ENCODE results near the gene EPAS1. TPM values are rescaled to one million over a fixed set of nuclear protein-coding genes. Genes with fewer than 3 reads are reported as not detected.

Gene EPAS1
- total and polyA plus RNA-seq, 2 of the 13 experiments (the other 11 are each of a cell fraction or from before 2014, with no cell fraction given) = 47.1 to 182 TPM

- TF ChIP-seq AHDC1 (CRISPR knock-in tag; IDR thresholded peaks at IDR 0.05; ENCODE audit: borderline replicate concordance) (0 out of 2 replicates have a peak, but pooled peaks have one; percentile 22), CSRNP1 (CRISPR knock-in tag; IDR thresholded peaks at IDR 0.05) (no peak), ARID4A (CRISPR knock-in tag; IDR thresholded peaks at IDR 0.05; ENCODE audit: borderline replicate concordance) (peak; percentile 44; the same call in 1 of the 2 replicates), FOXP4 (CRISPR knock-in tag; IDR thresholded peaks at IDR 0.05) (no peak), POGZ (CRISPR knock-in tag; IDR thresholded peaks at IDR 0.05) (peak; percentile 62), SOX13 (IDR thresholded peaks at IDR 0.05) (no peak), SOX13 (CRISPR knock-in tag; conservative IDR thresholded peaks at IDR 0.05 in 1 of 2, IDR thresholded peaks at IDR 0.05 in 1 of 2) (peak in 1 of 2 experiments; percentile 3; a peak in 1 of 4 replicates), HNF4G (IDR thresholded peaks at IDR 0.05; ENCODE audit: borderline replicate concordance, low read depth, low read length) (no peak), HNF4G (CRISPR knock-in tag; IDR thresholded peaks at IDR 0.05; ENCODE audit: borderline replicate concordance, low read depth) (no peak; the same call in 1 of the 2 replicates), ZNF672 (CRISPR knock-in tag; IDR thresholded peaks at IDR 0.05) (no peak)
Observed at GRCh38 chr2:46297546-46298271, 502 bp downstream of the EPAS1 start (continued).
